Astrocyte of the hippocampus (primary cell): ENCODE data around the gene NOC2L.
A peak's percentile ranks its signal among the peaks of the same experiment; 100 is the strongest.

Experiments
- DNase-seq: peaks from one replicate; pipeline ENCODE4 v3.0.0; 2011; ENCODE audit warnings: low read depth, low spot score

The NOC2L gene

GRCh38 chr1:958823-959730 lies at the start of gene NOC2L:
Gene NOC2L, minus strand, starts transcription at chr1:959256. Its CDS starts 16 bp downstream, at chr1:959240.
- peak; percentile 97 for DNase-seq

DNA sequence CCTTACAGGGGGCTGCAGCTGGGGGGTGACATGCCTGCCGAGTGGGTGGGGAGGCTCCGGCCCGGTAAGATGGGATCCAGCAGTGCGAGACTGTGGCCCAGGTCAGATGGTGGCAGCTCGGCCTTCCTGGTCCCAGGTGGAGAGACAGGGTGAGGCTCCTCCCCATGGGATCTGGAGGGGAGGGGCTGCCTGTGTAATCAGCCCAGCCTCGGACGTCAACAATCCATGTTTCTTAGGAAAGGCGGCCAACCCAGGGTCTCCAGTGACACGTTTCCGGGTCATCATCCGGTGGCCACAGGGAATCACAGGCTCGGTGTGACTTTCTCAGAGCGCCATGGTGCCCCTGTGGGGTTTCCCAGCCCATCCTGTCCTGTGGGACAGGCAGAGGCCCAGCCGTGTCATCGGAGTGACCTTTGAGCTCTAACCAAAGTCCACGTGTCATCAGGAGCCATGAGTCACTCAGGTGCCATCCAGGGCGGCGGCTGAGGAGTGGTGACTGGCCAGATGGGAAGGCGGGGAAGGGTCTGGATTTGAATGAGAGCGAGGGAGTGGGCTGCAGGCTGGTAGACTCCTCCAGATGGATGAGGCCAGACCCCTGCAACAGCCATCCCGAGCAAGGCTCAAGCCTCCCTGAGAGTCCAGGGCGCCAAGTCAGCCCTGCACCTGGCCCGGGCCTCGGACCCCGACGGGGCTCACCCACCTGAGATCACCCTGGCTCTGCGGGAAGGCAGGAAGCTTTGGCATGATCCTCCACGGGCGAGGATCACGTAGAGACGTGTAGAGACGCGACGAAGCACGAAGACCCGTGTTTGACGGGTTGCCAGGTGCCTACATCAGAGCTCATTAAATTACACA lies 47.5 kb upstream of the NOC2L start:
- DNase-seq, result no peak

DNA sequence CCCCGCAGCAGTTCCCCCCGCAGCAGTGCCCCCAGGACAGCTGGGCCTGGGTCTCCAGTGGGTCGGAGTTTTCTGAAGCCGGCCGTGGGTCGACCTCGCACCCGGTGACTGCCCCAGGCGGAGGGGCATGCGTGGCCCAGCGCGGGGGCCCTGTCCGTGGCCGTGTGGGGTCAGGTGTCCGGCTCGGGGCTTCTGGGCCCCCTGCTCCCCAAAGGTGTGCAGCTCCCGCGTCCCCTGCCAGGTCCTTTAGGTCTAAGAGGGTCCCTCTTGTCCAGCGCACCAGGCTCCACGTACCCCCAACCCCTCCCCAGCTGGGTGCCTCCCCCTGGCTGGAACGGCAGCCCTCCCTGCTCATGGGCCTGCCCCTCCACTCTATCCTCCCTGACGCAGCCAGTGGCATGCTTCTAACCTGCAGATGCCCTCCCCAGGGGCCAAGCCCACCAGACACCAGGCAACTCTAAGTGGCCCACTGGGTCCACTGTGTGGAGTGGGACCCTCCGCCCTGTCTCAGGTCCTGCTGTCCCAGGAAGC lies 46.8 kb upstream of the NOC2L start:
- DNase-seq, result no peak

DNA sequence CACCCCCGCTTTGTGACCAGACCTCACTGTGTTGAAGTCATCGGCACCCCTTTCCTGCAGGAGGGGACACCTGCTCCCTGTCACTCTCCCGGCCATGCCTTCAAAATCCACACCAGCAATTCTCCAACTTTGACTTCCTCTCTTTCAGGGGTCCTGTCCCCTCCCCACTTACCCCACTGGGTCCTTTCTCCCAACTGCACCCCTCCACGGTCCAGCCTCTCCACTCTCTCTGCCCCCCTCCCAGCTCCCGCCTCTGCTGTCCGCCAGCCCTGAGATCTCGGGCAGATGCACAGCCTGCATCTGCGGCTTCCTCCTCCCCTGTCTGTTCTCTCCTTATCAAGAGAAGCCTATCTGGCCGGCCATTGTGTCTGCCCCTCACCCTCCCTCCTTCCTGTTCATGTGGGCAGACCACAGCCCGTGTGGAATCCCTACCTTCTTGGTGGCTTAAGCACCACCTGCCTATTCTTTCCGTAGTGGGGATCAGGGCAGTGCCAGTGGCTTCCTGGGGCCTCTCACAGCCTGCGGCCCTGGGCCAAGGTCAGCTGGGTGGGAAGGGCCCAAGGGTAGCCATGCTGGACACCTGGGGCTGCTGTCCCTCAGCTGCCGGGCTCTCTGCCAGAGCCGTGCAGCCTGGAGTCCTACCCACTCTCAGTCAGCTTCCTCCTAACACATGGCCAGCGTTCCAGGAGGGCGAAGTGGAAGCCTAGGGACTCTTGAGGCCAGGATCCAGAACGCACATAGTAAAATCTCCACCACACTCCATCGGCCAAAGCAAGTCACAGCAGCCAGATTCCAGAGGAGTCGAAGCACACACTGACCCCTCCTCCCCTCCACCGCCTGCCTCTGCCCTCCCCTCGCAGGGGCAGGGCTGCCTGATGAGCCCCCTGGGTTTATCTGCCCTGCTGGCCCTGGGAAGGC lies 46.0 kb upstream of the NOC2L start:
- peak; percentile 72 for DNase-seq

- no peak for DNase-seq
These were observed 45.3 kb upstream of the NOC2L start for GRCh38 chr1:1004420-1004779.

- no peak for DNase-seq
These were observed 44.8 kb upstream of the NOC2L start for GRCh38 chr1:1003618-1004419.

- no peak for DNase-seq
These were observed 42.2 kb upstream of the NOC2L start for GRCh38 chr1:1001057-1001783.

GRCh38 chr1:1000357-1001056 lies 41.5 kb upstream of the NOC2L start:
- peak; percentile 95 for DNase-seq

DNA sequence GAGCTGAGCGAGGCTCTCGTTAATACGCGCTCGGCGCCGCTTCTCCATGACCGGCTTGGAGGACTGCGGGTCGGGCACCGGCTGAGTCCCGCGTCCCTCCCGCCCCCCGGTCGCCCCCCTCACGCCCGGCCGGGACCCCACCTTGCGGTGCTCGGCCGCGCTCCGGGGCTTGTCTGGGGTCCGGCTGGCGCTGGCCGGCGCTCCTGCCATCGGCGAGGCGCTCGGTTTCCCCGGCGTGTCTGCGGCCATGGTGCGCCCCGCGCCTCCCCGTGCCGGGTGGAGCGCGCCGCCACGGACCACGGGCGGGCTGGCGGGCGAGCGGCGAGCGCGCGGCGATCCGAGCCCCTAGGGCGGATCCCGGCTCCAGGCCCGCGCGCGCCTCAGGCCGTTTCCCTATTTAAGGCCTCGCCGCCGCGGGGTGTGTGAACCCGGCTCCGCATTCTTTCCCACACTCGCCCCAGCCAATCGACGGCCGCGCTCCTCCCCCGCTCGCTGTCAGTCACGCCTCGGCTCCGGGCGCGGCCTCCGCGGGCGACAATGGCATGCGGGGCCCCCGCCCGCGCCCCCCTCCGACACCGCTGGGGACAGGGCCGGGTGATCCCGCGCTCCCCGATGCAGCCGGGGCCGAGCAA lies 40.8 kb upstream of the NOC2L start, which contains the start of gene HES4:
Gene HES4, minus strand, starts transcription at position 373 of the 632 bp plus-strand sequence. Its CDS starts 124 bp downstream, at position 249.
- peak; percentile 98 for DNase-seq

- peak; percentile 66 for DNase-seq
These were observed 40.1 kb upstream of the NOC2L start for GRCh38 chr1:998995-999724.

DNA sequence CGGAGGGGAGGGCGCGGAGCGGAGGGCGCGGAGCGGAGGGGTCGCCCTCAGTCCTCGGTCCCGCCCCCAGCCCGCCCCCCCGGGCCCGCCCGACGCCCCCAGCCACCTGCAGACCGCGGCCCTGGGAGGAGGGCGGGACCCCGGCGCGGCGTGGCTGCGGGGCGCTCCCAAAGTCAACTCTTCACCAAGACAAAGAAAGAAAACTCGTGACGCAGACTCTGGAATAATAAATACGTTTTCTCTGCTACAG lies 39.6 kb upstream of the NOC2L start:
- DNase-seq, result peak; percentile 64

DNA sequence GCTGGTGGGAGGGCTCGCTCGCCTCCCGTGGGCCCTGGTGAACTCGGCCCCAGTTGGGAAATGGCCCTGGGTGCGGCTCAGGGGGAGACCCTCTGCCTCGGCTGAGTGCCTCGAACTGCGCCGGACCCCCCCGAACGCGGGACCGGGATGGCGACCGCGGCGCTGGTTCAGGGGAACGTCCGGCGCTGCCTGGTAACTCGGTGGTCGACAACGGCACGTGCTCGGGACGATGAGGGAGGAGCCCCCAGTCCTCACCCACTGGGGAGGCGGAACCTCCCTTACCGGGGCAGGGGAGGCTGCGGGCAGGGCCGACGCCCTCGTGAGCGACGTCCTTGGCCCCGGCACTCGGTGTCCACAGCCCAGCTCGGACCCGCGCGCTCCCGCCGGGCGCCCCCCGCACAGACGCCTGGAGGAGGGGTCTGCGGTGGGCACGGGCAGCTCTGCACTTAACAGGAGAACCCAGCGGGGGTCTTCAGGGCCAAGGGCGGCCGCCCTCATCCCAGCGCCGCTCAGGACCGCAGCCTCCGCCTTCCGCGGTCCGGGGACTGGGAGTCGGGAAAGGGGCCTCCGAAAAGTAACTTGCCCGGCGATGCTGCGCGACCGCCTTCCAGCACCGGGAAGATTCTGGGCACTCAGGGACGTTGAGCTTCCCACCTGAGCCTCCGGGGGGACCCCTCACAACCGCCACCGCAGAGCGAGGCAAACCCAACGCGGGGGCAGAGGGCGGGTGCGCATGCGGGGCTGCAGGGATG lies 39.1 kb upstream of the NOC2L start:
- DNase-seq, result peak; percentile 62

DNA sequence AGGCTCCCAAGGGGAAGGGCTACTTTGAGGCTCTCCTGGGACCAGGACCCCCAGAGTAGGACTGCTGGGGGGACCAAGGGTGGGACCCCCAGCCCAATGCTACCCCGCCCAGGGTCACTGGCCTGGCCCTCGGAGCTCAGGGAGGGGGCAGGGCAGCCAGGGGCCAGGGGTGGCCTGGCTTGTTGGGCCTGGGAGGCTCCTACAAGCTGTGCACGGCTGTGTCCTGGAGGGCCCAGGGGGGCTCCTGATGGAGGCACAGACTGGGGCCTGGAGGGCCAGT lies 38.6 kb upstream of the NOC2L start:
- peak; percentile 24 for DNase-seq

DNA sequence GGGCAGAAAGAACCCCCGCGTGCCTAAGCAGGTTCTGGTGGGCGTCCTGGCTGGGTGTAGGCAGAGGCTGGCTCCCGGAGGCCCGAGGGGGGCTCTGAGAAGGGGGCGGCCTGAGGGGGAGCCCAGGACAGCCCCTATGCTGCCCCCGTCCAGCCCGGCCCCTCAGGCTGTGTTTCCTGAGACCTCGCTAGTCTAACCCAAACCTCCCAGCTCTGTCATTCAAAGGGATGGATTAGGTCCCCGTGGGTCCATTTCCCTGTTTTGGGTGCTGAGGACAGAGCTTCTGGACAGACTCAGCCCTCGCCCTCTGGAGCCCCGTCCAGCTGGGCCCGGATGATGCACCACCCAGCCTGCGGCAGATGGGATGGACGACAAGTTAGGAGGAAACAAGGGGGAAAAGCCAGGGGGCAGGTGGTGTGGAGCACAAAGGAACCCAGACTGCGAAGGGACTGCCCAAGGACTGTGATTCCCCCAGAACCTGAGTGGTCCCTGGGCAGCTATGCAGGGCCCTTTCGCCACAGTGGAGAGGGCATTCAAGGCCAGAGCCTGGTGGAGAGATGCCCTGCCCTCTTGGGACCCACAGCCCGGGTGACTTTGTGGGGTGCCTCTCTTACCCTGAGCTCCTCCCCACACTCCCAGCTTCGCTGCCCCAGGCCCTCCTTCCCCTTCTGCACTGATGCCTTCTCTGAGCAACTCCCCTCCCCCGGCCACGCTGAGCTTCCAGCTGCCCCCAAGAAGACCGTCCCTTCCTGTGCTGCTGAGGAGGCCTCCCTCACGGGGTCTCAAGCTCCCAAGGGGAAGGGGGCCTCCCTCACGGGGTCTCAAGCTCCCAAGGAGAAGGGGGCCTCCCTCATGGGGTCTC lies 38.0 kb upstream of the NOC2L start:
- peak; percentile 28 for DNase-seq

- peak; percentile 41 for DNase-seq
These were observed 36.9 kb upstream of the NOC2L start for GRCh38 chr1:995665-996633.
